KMS-11 (cell line): ENCODE data around the gene KCNQ1.

Experiments
- H2AFZ ChIP-seq: fragments of 200-600 bp; sonication (generic); 2 replicates; pipeline ENCODE4 v1.6.1; 2016; ENCODE audit warnings: antibody characterized with exemption, mixed run types, low read depth
- H3K27ac ChIP-seq: fragments of 200-600 bp; sonication (generic); 2 replicates; pipeline ENCODE4 v1.6.1; 2016; ENCODE audit warnings: mild to moderate bottlenecking, mixed run types
- H3K27me3 ChIP-seq: fragments of 200-600 bp; sonication (generic); 2 replicates; pipeline ENCODE4 v1.6.1; 2017; ENCODE audit warnings: mild to moderate bottlenecking, low read depth, mixed run types, moderate library complexity; ENCODE audit not compliant: insufficient read depth
- H3K36me3 ChIP-seq: fragments of 200-600 bp; sonication (generic); 2 replicates; pipeline ENCODE4 v1.6.1; 2017; ENCODE audit warnings: mild to moderate bottlenecking, mixed run types; ENCODE audit not compliant: insufficient read depth
- H3K4me1 ChIP-seq: fragments of 200-600 bp; sonication (generic); 2 replicates; pipeline ENCODE4 v1.6.1; 2016; ENCODE audit warnings: mild to moderate bottlenecking, low read depth, mixed run types; ENCODE audit not compliant: poor library complexity, severe bottlenecking
- H3K4me2 ChIP-seq: fragments of 200-600 bp; sonication (generic); 2 replicates; pipeline ENCODE4 v1.7.0; 2016; ENCODE audit warnings: mild to moderate bottlenecking, mixed run types
- H3K4me3 ChIP-seq: fragments of 200-600 bp; sonication (generic); IDR thresholded peaks from 2 replicates; pipeline ENCODE4 v1.6.1; 2017; ENCODE audit warnings: low read depth, low read length, mixed read lengths; ENCODE audit not compliant: insufficient read depth
- H3K79me2 ChIP-seq: fragments of 200-600 bp; sonication (generic); 2 replicates; pipeline ENCODE4 v1.6.1; 2016; ENCODE audit warnings: low read depth, mixed run types; ENCODE audit not compliant: insufficient read depth
- H3K9ac ChIP-seq: fragments of 200-600 bp; sonication (generic); 2 replicates; pipeline ENCODE4 v1.6.1; 2016; ENCODE audit warnings: mild to moderate bottlenecking, mixed run types
- H4K20me1 ChIP-seq: fragments of 200-600 bp; sonication (generic); 2 replicates; pipeline ENCODE4 v1.6.1; 2016; ENCODE audit warnings: mild to moderate bottlenecking, mixed run types; ENCODE audit not compliant: insufficient read depth
- CTCF ChIP-seq: fragments of 200-600 bp; sonication (generic); conservative IDR thresholded peaks from 2 replicates; pipeline ENCODE4 v1.6.1; 2017; ENCODE audit warnings: low read depth, mild to moderate bottlenecking, antibody characterized with exemption, low read length, moderate library complexity, mixed read lengths

The KCNQ1 gene

GRCh38 chr11:2441171-2441570 lies 3.6 kb upstream of the KCNQ1 start:
- H4K20me1 ChIP-seq: no peaks in the 10 kb centered on the region
- no peak overlapping the region for H3K9ac ChIP-seq
- no peak overlapping the region for H2AFZ ChIP-seq
- no peaks in the 10 kb centered on the region for H3K27me3 ChIP-seq
- H3K36me3 ChIP-seq: no peaks in the 10 kb centered on the region
- H3K4me3 ChIP-seq: no peak overlapping the region
- TF ChIP-seq CTCF: no peak
- no peak overlapping the region for H3K27ac ChIP-seq
- H3K79me2 ChIP-seq: no peaks in the 10 kb centered on the region
- H3K4me2 ChIP-seq: no peak overlapping the region
- peaks cover 40% of the 10 kb centered on the region for H3K4me1 ChIP-seq

GRCh38 chr11:2442589-2442988 lies 2.2 kb upstream of the KCNQ1 start:
- TF ChIP-seq CTCF: no peak
- H3K27me3 ChIP-seq: no peaks in the 10 kb centered on the region

GRCh38 chr11:2443406-2443805 lies 1.4 kb upstream of the KCNQ1 start:
- Histone ChIP-seq H3K4me1 (peaks cover 55% of the 10 kb centered on the region), H2AFZ (no peak overlapping the region), H3K4me2 (peak overlapping the region; percentile 63; the same call in 1 of the 2 replicates), H3K27ac (no peak overlapping the region), H3K36me3 (no peaks in the 10 kb centered on the region), H3K4me3 (no peak overlapping the region), H3K27me3 (no peaks in the 10 kb centered on the region), H3K79me2 (peaks cover 5% of the 10 kb centered on the region; the same call in 1 of the 2 replicates), H4K20me1 (no peaks in the 10 kb centered on the region), H3K9ac (no peak overlapping the region)
- no peak for TF ChIP-seq CTCF

More at GRCh38 chr11:2442589-2442988, 2.2 kb upstream of the KCNQ1 start:
- Histone ChIP-seq H4K20me1 (no peaks in the 10 kb centered on the region), H3K79me2 (peaks cover 5% of the 10 kb centered on the region; the same call in 1 of the 2 replicates), H3K27ac (no peak overlapping the region), H3K4me2 (peak overlapping the region; percentile 63), H2AFZ (no peak overlapping the region), H3K36me3 (no peaks in the 10 kb centered on the region), H3K9ac (no peak overlapping the region), H3K4me3 (no peak overlapping the region), H3K4me1 (peaks cover 54% of the 10 kb centered on the region)

GRCh38 chr11:2443881-2444820 lies 657 bp upstream of the KCNQ1 start, which contains the start of gene TRPM5:
TRPM5 (minus strand) TSS chr11:2444514; CDS start chr11:2423036, 21,478 bp downstream.
- Histone ChIP-seq H3K79me2 (peaks cover 5% of the 10 kb centered on the region; the same call in 1 of the 2 replicates), H3K36me3 (no peaks in the 10 kb centered on the region), H4K20me1 (no peaks in the 10 kb centered on the region), H2AFZ (peak within 1 kb of the TSS; percentile 73), H3K4me3 (no peak within 1 kb of the TSS), H3K27me3 (no peaks in the 10 kb centered on the region), H3K4me1 (peaks cover 55% of the 10 kb centered on the region), H3K27ac (no peak within 1 kb of the TSS), H3K4me2 (peak within 1 kb of the TSS; percentile 95), H3K9ac (peak within 1 kb of the TSS; percentile 46; the same call in 1 of the 2 replicates)
- no peak for TF ChIP-seq CTCF
